Kidney epithelial cell (primary cell): ENCODE data around the gene DEPDC4. TPM values are rescaled to one million over a fixed set of nuclear protein-coding genes. Genes with fewer than 3 reads are reported as not detected.
A peak's percentile ranks its signal among the peaks of the same experiment; 100 is the strongest.
"Not testable (repeated sequence)": the region's sequence is repeated elsewhere in the genome, so short reads cannot be mapped to it uniquely, and the experiment has no call there.

ENCODE experiments used
- DNase-seq: peaks from one replicate; pipeline ENCODE4 v3.0.0-alpha.2; 2010; ENCODE audit warnings: low read depth
- H3K27me3 ChIP-seq: 2 replicates; pipeline ENCODE4 v1.6.0; 2011; ENCODE audit warnings: low read length; ENCODE audit not compliant: control insufficient read depth, insufficient read depth
- H3K36me3 ChIP-seq: 2 replicates; pipeline ENCODE4 v1.5.1; 2011; ENCODE audit warnings: low read length; ENCODE audit not compliant: control insufficient read depth, insufficient read depth
- H3K4me3 ChIP-seq: 2 replicates; pipeline ENCODE4 v1.5.1; 2011; ENCODE audit warnings: low read depth, mild to moderate bottlenecking, control low read depth, low read length
- total RNA-seq: library from RNA; depleted of rRNA; stranded (reverse); fragments of >200 nt; gene quantifications from 2 replicates; pipeline ENCODE4 v1.2.3, GENCODE V29; 2015
- TF ChIP-seq, protein P1 (sequence below): IDR thresholded peaks from 2 replicates; pipeline ENCODE4 v1.5.1; 2011; ENCODE audit warnings: mild to moderate bottlenecking, moderate library complexity, low read length, control low read depth, inconsistent platforms; ENCODE audit not compliant: insufficient read depth, poor library complexity, severe bottlenecking

Gene DEPDC4
- 0.14 and 1.0 TPM in 2 replicates for total RNA-seq

DNA sequence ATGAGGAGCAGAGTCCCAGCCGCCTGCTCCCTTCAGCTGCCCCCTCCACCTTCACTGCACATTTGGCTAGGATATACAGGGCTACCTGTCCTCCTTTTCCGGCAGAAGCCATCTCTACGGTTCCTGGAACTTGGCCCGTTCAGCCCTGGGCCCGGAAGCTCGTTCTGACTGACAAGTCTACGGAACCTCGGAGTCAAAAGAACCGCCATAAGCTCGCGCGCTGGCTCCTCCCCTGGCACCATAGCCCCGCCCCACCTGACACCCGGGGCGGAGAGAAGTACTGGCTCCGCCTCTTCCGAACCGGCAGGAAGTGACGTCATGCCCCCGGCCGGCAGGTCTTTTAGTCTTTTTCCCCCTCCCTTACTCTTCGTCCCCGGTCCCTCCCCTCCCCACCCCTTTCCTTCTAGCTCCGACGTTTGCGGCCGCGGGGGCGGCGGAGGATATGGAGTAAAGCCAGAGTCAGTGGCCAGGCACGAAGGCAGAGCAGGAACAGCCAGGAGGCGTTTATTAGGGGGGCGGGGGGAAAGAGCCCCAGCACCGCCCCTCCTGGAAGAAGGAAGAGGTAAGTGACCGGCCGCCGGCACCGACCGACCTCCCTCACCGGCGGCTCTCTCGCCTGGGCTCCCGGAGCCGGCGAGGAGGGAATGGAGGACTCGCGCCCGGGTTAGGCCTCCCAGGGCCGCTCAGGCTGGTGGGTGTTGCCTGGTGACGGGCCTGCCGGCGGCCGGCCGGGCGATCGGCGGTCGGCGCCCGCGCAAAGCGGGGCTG lies at the start of gene DEPDC4, which contains the start of gene SCYL2:
TSS of gene DEPDC4 (minus strand) at position 245 of the 768 bp plus-strand sequence. CDS start at position 242, 3 bp downstream.
TSS of gene SCYL2 (plus strand) at position 343 of the 768 bp plus-strand sequence. CDS start 15,794 bp downstream, outside the sequence.
- Histone ChIP-seq H3K4me3 (peak within 1 kb of the TSS; percentile 96), H3K27me3 (no peaks in the 10 kb centered on the region), H3K36me3 (no peaks in the 10 kb centered on the region)
- TF ChIP-seq, protein P1, sequence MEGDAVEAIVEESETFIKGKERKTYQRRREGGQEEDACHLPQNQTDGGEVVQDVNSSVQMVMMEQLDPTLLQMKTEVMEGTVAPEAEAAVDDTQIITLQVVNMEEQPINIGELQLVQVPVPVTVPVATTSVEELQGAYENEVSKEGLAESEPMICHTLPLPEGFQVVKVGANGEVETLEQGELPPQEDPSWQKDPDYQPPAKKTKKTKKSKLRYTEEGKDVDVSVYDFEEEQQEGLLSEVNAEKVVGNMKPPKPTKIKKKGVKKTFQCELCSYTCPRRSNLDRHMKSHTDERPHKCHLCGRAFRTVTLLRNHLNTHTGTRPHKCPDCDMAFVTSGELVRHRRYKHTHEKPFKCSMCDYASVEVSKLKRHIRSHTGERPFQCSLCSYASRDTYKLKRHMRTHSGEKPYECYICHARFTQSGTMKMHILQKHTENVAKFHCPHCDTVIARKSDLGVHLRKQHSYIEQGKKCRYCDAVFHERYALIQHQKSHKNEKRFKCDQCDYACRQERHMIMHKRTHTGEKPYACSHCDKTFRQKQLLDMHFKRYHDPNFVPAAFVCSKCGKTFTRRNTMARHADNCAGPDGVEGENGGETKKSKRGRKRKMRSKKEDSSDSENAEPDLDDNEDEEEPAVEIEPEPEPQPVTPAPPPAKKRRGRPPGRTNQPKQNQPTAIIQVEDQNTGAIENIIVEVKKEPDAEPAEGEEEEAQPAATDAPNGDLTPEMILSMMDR = no peak
- DNase-seq = peak; percentile 84

DNA sequence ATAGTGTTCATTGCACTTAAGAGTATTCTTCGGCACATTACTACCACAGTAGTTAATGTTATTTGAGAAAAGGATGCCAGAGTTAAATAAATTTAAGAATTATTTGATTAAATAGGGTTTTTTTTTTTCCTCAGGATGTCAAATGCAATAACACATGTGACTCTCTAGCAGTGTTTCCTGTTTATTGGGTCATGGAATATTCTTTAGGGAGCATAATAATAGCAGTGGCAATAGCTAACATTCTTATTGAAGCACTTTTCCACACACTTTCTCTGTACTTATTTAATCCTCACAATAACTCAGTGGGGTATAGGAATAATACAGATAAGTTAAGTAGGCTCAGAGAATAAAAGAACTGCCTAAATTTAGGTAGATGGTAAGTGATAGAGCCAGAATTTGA lies 44.4 kb upstream of the DEPDC4 start:
- no peak overlapping the region for H3K4me3 ChIP-seq
- H3K36me3 ChIP-seq = no peaks in the 10 kb centered on the region
- no peak for DNase-seq
- H3K27me3 ChIP-seq = no peaks in the 10 kb centered on the region
- TF ChIP-seq, protein P1 = no peak

DNA sequence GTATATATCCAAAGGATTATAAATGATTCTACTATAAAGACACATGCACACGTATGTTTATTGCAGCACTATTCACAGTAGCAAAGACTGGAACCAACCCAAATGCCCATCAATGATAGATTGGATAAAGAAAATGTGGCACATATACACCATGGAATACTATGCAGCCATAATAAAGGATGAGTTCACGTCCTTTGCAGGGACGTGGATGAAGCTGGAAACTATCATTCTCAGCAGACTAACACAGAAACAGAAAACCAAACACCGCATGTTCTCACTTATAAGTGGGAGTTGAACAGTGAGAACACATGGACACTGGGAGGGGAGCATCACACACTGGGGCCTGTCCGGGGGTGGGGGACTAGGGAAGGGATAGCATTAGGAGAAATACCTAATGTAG lies 41.3 kb upstream of the DEPDC4 start:
- not testable (repeated sequence) for DNase-seq, H3K4me3 ChIP-seq, H3K36me3 ChIP-seq, H3K27me3 ChIP-seq

DNA sequence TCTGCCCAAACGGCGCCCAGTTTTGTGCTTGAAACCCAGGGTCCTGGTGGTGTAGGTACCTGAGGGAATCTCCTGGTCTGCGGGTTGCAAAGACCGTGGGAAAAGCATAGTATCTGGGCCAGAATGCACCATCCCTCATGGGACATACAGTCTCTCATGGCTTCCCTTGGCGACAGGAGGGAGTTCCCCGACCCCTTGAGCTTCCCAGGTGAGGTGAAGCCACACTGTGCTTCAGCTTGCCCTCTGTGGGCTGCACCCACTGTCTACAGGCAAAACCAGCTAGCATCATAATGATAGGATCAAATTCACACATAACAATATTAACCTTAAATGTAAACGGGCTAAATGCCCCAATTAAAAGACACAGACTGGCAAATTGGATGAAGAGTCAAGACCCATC lies 37.5 kb upstream of the DEPDC4 start:
- not testable (repeated sequence) for DNase-seq, H3K36me3 ChIP-seq, H3K4me3 ChIP-seq, H3K27me3 ChIP-seq

DNA sequence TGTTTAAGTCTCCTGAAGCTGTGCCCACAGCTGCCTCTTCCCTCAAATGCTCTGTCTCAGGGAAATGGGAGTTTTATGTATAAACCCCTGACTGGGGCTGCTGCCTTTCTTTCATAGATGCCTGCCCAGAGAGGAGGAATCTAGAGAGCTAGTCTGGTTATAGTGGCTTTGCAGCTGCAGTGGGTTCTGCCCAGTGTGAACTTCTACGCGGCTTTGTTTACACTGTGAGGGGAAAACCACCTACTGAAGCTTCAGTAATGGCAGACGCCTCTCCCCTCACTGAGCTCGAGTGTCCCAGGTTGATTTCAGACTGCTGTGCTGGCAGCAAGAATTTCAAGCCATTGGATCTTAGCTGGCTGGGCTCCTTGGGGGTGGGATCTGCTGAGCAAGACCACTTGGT lies 37.0 kb upstream of the DEPDC4 start:
- DNase-seq = no peak
- Histone ChIP-seq H3K27me3 (no peaks in the 10 kb centered on the region), H3K36me3 (no peaks in the 10 kb centered on the region), H3K4me3 (no peak overlapping the region)
- TF ChIP-seq, protein P1 = no peak

DNA sequence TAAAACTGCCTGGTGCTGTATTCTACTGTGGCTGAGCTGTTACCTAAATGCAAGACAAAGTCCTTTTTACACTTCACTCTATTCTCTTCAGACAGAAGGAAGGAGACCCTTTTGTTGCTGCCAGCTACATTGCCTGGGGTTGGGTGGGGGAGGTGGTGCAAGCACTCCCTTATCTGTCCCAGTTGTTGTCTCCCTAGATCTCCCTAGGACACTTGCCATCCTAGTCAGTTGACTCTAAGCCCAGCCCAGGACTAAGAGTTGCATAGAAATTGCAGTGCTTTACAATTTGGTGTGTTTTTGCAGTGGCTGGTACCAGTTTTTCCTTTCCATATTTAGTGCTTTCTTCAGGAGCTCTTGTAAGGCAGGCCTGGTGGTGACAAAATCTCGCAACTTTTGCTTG lies 35.2 kb upstream of the DEPDC4 start:
- Histone ChIP-seq H3K27me3 (no peaks in the 10 kb centered on the region), H3K36me3 (no peaks in the 10 kb centered on the region), H3K4me3 (no peak overlapping the region)
- TF ChIP-seq, protein P1 = no peak
- DNase-seq = no peak

DNA sequence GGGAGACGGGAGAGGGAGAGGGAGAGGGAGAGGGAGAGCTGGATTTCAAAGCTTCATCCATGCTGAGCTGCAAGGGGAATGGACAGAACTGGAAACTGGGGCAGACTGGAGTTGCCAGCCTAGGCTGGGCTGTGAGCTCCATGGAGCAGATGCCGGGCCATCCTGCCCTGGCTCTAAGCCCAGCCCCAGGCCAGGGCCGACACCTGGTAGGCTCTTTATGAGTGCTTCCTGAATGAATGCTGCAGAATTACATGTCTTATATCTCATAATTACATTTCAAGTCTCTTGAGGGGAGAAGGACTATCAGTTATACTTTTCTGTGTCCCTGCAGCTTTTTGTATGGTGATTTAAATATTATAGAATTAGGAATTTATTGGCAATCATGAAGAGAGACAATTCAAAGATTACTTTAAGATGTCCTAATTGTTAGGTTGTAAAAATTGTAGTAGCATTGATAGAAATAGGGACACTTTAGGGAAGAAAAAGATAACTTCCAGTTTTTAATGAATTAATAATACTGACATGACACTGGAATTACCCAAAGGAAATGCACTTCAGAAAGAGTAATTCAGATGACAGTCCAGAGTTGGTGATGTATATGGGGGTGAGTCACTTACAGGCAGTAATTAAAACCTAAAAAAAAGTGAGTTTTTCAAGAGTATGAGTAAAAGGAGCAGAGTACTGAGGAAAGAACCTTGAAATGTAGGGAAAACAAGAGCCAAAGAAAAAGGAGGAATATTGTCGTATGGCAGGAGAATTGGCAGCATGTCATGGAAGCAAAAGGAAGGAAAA lies 29.1 kb upstream of the DEPDC4 start:
- no peak for DNase-seq
- Histone ChIP-seq H3K27me3 (no peaks in the 10 kb centered on the region), H3K36me3 (no peaks in the 10 kb centered on the region), H3K4me3 (no peak overlapping the region)
- TF ChIP-seq, protein P1 = no peak

DNA sequence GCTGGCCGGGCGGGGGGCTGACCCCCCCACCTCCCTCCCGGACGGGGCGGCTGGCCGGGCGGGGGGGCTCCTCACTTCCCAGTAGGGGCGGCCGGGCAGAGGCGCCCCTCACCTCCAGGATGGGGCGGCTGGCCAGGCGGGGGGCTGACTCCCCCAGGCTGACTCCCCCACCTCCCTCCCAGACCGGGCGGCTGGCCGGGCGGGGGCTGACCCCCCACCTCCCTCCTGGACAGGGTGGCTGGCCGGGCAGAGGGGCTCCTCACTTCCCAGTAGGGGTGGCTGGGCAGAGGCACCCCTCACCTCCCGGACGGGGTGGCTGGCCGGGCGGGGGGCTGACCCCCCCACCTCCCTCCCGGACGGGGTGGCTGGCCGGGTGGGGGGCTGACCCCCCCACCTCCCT lies 27.5 kb upstream of the DEPDC4 start:
- DNase-seq, H3K27me3 ChIP-seq, H3K36me3 ChIP-seq, H3K4me3 ChIP-seq: not testable (repeated sequence)
